Natural killer cell (primary cell): ENCODE measurements around the gene VEGFC. TPM values are rescaled to one million over a fixed set of nuclear protein-coding genes. Genes with fewer than 3 reads are reported as not detected.

Source experiments
- ATAC-seq, 3 donors: fragments of 150-1000 bp in 2 of 3; fragments of 200-7000 bp in 1 of 3; cut with Tn5 transposase; 1 replicate in 1 of 3; 2 replicates in 2 of 3; pipeline ENCODE4 v1.10.0; 2021; ENCODE audit warnings: mild to moderate bottlenecking in 2 of 3, moderate library complexity in 2 of 3
- DNase-seq, 2 donors: peaks; one replicate each; pipeline versions ENCODE4 v3.0.0 to v3.0.0-alpha.2; 2013 to 2021; ENCODE audit warnings: mixed read lengths in 1 of 2
- H3K27ac ChIP-seq: one replicate; pipeline ENCODE4 v1.5.1; 2013; ENCODE audit warnings: mild to moderate bottlenecking, low read length
- H3K27me3 ChIP-seq: one replicate; pipeline ENCODE4 v1.6.1; 2013; ENCODE audit warnings: low read length; ENCODE audit not compliant: control insufficient read depth, insufficient read depth
- H3K36me3 ChIP-seq: one replicate; pipeline ENCODE4 v1.6.1; 2013; ENCODE audit warnings: low read length; ENCODE audit not compliant: control insufficient read depth, insufficient read depth
- H3K4me1 ChIP-seq: one replicate; pipeline ENCODE4 v1.6.1; 2013; ENCODE audit warnings: low read length; ENCODE audit not compliant: control insufficient read depth, insufficient read depth
- H3K4me3 ChIP-seq: one replicate; pipeline ENCODE4 v1.5.1; 2013; ENCODE audit warnings: low read length
- H3K9me3 ChIP-seq: one replicate; pipeline ENCODE4 v1.6.1; 2013; ENCODE audit warnings: low read length; ENCODE audit not compliant: control insufficient read depth, insufficient read depth
- H3K27ac Mint-ChIP-seq, 2 donors: one replicate each; pipeline ENCODE4 v1.8.0; 2022; ENCODE audit warnings: mild to moderate bottlenecking in 2 of 2, mixed read lengths in 2 of 2, moderate library complexity in 1 of 2
- H3K27me3 Mint-ChIP-seq, 2 donors: one replicate each; pipeline ENCODE4 v1.8.0; 2022; ENCODE audit warnings: low read depth in 2 of 2, mixed read lengths in 2 of 2
- H3K36me3 Mint-ChIP-seq: one replicate; pipeline ENCODE4 v1.8.0; 2022; ENCODE audit warnings: mixed read lengths
- H3K4me1 Mint-ChIP-seq, 2 donors: one replicate each; pipeline ENCODE4 v1.8.0; 2022; ENCODE audit warnings: mixed read lengths in 2 of 2
- H3K4me3 Mint-ChIP-seq: one replicate; pipeline ENCODE4 v1.8.0; 2022; ENCODE audit warnings: mild to moderate bottlenecking, moderate library complexity, mixed read lengths
- H3K9me3 Mint-ChIP-seq, 2 donors: one replicate each; pipeline ENCODE4 v1.8.0; 2022; ENCODE audit warnings: mixed read lengths in 2 of 2
- WGBS: methylation state at CpG from one replicate; pipeline ENCODE4 v1.1.7; 2013; ENCODE audit warnings: missing lambda C conversion rate; ENCODE audit not compliant: insufficient coverage; 5-methylcytosine and 5-hydroxymethylcytosine counted together
- intact Hi-C: fragments of 100-400 bp; cut with micrococcal nuclease; formaldehyde crosslinking; loops from one replicate; pipeline ENCODE4 v1.14.2; 2022
- total RNA-seq, 4 donors: library from RNA; stranded (reverse); fragments of 120-200 nt in 1 of 4; gene quantifications; one replicate each; pipeline versions ENCODE4 v1.2.3 to v1.2.4, GENCODE V29; 2013 to 2022
- TF ChIP-seq, protein P1 (sequence below): fragments of 200-600 bp; IDR thresholded peaks from one replicate; pipeline ENCODE4 v1.8.0; 2022; ENCODE audit warnings: antibody characterized with exemption

The VEGFC gene
- total RNA-seq, 3 donors from 2014 or later (not counting 1 experiment from before 2014, with no cell fraction given), result not detected

DNA sequence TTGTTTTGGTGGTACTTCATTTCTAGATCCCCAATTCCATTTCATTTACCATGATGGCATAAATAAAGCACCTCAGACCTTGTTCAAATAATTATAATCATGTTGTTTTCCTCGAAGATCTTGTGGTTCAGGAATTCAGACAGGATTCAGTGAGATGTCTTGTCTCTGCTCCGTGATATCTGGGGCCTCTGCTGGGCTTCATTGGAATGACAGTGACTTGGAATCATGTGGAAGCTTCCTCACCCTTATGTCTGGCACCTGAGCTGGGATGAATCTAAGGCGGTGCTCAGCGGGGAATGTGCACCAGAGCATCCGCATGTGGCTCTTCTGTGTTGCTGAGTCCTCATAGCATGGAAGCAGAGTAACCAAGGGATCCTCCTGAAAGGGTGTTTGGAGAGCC lies 132.2 kb downstream of the VEGFC start:
- H3K4me1 ChIP-seq, result no peaks in the 10 kb centered on the region
- WGBS, result 82% methylated on average over 5 of the region's 5 CpGs
- H3K4me3 ChIP-seq, result no peak overlapping the region
- Mint-ChIP-seq H3K9me3 (peaks cover 2 to 10% of the 10 kb centered on the region in 2 donors), H3K27me3 (no peaks in the 10 kb centered on the region), H3K4me3 (no peak overlapping the region), H3K27ac (no peak overlapping the region), H3K36me3 (no peaks in the 10 kb centered on the region), H3K4me1 (no peaks in the 10 kb centered on the region)
- no peaks in the 10 kb centered on the region for H3K36me3 ChIP-seq
- H3K9me3 ChIP-seq, result no peaks in the 10 kb centered on the region
- ATAC-seq (no peak), DNase-seq (no peak)
- TF ChIP-seq, protein P1, sequence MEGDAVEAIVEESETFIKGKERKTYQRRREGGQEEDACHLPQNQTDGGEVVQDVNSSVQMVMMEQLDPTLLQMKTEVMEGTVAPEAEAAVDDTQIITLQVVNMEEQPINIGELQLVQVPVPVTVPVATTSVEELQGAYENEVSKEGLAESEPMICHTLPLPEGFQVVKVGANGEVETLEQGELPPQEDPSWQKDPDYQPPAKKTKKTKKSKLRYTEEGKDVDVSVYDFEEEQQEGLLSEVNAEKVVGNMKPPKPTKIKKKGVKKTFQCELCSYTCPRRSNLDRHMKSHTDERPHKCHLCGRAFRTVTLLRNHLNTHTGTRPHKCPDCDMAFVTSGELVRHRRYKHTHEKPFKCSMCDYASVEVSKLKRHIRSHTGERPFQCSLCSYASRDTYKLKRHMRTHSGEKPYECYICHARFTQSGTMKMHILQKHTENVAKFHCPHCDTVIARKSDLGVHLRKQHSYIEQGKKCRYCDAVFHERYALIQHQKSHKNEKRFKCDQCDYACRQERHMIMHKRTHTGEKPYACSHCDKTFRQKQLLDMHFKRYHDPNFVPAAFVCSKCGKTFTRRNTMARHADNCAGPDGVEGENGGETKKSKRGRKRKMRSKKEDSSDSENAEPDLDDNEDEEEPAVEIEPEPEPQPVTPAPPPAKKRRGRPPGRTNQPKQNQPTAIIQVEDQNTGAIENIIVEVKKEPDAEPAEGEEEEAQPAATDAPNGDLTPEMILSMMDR, result no peak
- intact Hi-C loops, result no loop called here
- no peaks in the 10 kb centered on the region for H3K27me3 ChIP-seq
- no peak overlapping the region for H3K27ac ChIP-seq

GRCh38 chr4:176656108-176656507 lies 136.6 kb downstream of the VEGFC start:
- Mint-ChIP-seq H3K4me1 (no peaks in the 10 kb centered on the region), H3K27me3 (no peaks in the 10 kb centered on the region), H3K9me3 (peaks cover 2 to 8% of the 10 kb centered on the region in 2 donors), H3K27ac (no peak overlapping the region), H3K36me3 (no peaks in the 10 kb centered on the region), H3K4me3 (no peak overlapping the region)
- no peak overlapping the region for H3K4me3 ChIP-seq
- H3K36me3 ChIP-seq, result no peaks in the 10 kb centered on the region
- H3K27me3 ChIP-seq, result no peaks in the 10 kb centered on the region
- no peaks in the 10 kb centered on the region for H3K4me1 ChIP-seq
- DNase-seq (no peak), ATAC-seq (no peak)
- TF ChIP-seq, protein P1, result no peak
- intact Hi-C loops, result no loop called here
- no peaks in the 10 kb centered on the region for H3K9me3 ChIP-seq
- WGBS, result 98% methylated on average over 2 of the region's 3 CpGs
- H3K27ac ChIP-seq, result no peak overlapping the region

DNA sequence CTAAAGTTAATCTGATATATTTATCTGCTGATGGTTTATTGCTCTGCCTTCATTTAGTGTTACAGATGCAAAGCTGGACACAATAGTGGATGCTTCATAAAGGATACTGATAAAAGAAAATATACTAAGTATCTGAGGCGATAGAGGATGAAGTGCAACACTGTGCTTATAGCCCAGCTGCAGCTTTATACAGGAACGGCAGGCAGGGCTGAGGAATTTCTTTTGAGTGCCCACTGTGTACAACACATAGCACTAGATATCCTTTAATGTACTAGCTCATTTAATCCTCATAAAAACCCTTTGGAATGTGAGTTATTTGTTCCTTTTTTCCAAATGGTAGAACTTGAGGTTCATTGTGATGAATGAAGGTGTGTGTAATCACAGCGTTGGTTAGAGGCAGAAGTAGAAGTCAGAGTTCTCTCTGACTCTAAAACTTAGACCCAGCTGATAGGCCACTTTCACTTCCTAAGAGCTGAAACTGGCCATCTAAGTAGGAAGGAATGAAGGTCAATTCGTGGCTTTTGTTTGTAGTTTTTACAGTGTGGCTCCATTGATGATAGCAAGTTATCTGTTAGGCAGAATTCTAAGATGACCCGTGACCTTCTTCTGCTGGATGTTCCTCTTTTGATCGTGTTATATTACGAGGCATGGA lies 138.0 kb downstream of the VEGFC start:
- no peak for ATAC-seq

More for the DNA sequence above, 138.0 kb downstream of the VEGFC start:
- WGBS, result 90% methylated on average over 7 of the region's 7 CpGs
- Mint-ChIP-seq H3K4me1 (no peaks in the 10 kb centered on the region), H3K4me3 (no peak overlapping the region), H3K27me3 (no peaks in the 10 kb centered on the region), H3K9me3 (peaks cover 4 to 8% of the 10 kb centered on the region in 2 donors), H3K36me3 (no peaks in the 10 kb centered on the region), H3K27ac (no peak overlapping the region)
- Histone ChIP-seq H3K9me3 (no peaks in the 10 kb centered on the region), H3K27ac (no peak overlapping the region), H3K36me3 (no peaks in the 10 kb centered on the region), H3K27me3 (no peaks in the 10 kb centered on the region), H3K4me1 (no peaks in the 10 kb centered on the region), H3K4me3 (no peak overlapping the region)
- intact Hi-C loops, result no loop called here
- no peak for DNase-seq
- TF ChIP-seq, protein P1, result no peak
